Stimulated activated naive CD4-positive, alpha-beta T cell (primary cell): ENCODE data around the gene GOLGB1.
A peak's percentile ranks its signal among the peaks of the same experiment; 100 is the strongest.
"Not testable (repeated sequence)": the region's sequence is repeated elsewhere in the genome, so short reads cannot be mapped to it uniquely, and the experiment has no call there.

Experiments
- DNase-seq, 6 experiments: peaks; one replicate each; lab custom pipeline; 2025; lab: John Stamatoyannopoulos, UW

Gene GOLGB1

GRCh38 chr3:121690777-121691405 is 58.6 kb downstream of the GOLGB1 start:
- no peak for DNase-seq

DNA sequence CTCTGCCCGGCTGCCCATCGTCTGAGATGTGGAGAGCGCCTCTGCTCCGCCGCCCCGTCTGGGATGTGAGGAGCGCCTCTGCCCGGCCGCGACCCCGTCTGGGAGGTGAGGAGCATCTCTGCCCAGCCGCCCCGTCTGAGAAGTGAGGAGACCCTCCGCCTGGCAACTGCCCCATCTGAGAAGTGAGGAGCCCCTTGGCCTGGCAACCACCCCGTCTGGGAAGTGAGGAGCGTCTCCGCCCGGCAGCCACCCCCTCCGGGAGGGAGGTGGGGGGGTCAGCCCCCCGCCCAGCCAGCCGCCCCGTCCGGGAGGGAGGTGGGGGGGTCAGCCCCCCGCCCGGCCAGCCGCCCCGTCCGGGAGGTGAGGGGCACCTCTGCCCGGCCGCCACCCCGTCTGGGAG is 60.8 kb downstream of the GOLGB1 start:
- not testable (repeated sequence) for DNase-seq

- no peak for DNase-seq
Observed at GRCh38 chr3:121681792-121682191, 67.7 kb downstream of the GOLGB1 start.

DNA sequence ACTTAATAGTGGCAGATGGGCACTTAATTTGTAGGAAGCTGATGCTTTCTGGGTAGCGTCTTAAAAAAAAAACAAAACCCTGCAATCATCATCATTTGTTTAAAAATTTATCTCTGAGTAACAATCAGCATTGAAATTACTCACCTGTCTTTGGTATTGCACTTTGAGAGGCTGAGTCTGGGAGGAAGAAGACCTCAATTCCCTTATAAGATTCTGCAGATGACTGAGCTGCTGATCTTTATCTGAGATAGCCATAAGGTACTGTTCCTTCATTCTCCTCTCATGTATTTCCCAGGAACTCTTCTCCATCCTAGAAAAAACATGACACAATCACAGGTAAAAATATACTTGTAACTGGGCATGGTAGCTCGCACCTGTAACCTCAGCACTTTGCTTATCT is 72.4 kb downstream of the GOLGB1 start:
- no peak for DNase-seq

GRCh38 chr3:121670676-121671075 is 78.9 kb downstream of the GOLGB1 start:
- DNase-seq: no peak

DNA sequence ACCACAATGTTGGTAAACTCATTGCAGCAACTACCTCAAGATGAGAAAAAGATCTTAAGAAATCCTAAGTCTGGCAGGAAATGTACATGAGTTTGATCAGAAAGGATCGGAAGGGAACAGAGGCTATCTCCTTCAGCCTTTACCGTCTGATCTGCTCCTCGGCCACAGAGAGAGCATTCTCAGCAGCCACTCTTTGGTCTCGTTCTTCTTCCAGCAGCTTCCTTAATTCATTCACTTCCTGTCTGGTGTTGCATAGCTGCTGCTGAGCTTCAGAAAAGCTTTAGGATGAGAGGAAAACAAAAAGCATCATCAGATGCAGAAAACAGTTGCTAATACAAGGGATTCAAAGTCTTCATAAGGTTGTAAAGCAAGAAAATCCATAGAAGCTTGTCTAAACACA is 82.2 kb downstream of the GOLGB1 start:
- DNase-seq: no peak

- DNase-seq: no peak
Observed at GRCh38 chr3:121665488-121665887, 84.1 kb downstream of the GOLGB1 start.

- no peak for DNase-seq
Observed at GRCh38 chr3:121663171-121663847, 86.2 kb downstream of the GOLGB1 start.

GRCh38 chr3:121662742-121663141 is 86.8 kb downstream of the GOLGB1 start:
- DNase-seq: no peak

GRCh38 chr3:121661376-121661775 is 88.2 kb downstream of the GOLGB1 start:
- DNase-seq: no peak

GRCh38 chr3:121660356-121661171 is 89.0 kb downstream of the GOLGB1 start, which contains the start of gene HCLS1:
Gene HCLS1 (minus strand): TSS chr3:121660903. CDS start chr3:121658347, 2,556 bp downstream.
- peak; percentile 57 to 94 (median 74) for DNase-seq

DNA sequence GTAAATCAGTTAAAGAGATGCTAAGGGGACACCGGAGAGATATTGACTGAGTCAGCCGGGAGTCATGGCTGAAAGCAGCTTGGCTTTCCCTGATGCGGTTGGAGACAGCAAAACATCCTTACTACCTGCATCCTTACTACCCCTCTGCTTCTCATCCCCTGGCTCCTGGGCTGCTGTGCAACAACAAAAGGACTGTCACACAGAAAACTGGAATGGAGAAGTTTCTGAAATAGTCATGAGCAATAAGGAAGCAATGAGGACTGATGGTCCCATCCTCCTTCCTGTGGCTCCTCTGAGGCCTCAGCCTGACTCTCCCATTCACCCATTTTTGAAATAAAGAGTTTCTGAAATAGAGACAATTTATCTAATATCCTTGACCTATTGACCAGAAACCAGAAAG is 90.0 kb downstream of the GOLGB1 start:
- peak in 1 of 6 experiments; percentile 9 for DNase-seq

- DNase-seq: no peak
Observed at GRCh38 chr3:121658716-121659435, 90.7 kb downstream of the GOLGB1 start.

DNA sequence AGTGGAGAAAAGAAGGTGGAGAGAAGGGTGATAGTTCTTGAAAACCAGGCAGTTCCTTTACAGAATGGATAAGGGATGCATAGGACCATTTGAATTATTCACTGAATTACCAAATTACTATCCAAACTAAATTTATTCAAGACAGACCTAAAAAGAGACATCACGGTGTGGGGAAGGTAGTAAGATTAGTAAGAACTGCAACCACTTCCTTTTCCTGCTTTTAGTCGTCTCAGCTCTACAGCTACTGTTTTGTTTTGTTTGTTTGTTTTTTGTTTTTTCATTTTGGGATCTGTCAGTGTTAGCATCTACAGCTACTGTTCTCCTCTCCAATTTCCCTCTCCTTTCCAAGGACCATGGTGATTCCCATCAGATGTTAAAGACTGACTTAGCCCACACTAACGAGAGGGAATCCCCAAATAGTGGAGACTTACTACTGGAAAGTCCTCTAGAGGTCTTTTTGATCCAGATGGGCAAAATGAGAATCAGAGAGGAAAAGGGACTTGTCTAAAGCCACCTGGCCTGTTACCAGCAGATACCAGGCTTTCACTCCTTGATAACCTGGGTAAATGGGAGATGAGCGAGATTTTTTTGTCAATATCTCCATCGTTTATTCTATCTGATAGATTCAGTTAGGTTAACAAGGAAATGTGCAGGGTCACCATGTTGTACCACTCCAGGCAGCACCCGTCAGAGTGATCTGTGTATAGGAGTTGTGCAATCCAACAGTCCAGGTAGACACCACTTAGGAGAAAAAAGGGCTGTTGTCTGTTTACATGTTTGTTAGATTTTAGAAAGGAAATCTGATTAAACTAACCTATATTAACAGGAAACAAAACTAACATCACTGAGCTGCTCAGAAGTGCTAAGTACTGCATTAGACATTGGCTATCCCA is 94.8 kb downstream of the GOLGB1 start:
- DNase-seq: peak in 1 of 6 experiments; percentile 9

DNA sequence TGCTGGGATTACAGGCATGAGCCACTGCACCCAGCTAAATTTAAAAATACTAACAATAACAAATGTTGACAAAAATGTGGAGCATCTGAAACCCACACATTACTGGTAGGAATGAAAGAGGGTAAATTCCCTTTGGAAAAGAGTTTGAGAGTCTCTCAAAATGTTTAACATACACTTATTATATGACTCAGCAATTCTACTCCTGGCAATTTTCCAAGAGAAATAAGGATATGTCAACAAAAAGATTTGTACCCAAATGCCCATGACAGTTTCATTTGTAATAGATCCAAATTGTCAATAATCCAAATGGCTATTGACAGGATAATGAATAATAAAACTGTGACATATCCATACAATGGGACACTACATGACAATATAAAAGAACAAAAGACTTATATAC is 97.9 kb downstream of the GOLGB1 start:
- DNase-seq: no peak

DNA sequence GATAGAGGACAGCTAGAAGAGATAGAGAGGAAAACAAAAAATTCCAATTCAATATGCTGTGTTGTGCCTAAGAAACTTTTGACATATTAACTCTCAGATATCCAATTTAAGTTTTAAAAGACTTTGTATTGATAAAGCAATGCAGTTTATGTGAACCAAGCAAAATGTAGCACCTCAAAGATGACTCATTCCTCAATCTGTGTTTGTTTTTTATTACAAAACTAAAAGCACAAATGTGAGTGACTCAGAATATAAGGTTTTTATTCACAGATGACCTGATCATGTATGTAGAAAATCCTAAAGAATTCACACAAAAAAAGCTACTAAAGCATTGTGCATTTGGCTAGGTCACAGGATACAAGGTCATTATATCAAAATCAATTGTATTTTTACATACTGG is 99.9 kb downstream of the GOLGB1 start:
- no peak for DNase-seq

DNA sequence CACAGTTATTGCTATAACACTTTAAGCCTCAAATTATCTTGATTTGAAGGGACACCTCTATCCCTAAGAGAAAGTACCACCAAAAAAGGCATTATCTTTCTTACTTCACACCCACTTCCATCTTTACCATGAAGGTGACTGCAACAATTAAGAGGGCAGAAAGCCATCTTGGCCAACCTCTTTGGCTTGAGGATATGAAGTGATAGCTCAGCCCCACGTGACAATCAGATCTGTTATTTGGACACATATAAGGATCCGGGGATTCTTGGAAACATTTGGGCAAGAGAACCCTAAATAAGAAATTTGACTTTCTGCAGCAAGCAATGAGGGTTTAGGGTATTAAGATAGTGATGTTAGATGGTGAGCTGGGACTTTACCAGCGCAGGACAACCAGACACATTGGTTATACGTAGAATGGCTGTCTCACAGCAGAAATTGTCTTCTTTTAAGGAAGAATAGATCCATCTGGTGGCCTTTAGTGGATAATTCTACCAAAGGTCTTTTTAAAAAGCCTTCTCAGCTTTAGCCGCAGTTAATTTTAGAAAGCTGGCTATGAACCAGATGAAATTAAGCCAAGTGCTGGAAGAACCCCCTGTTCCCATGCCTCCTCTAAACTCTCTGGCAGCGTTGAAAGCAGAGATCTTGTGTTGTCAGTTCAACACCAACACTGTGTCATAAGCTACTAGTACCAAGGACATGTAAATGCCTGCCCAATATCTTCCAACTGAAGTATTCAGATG is 101.2 kb downstream of the GOLGB1 start:
- DNase-seq: no peak

DNA sequence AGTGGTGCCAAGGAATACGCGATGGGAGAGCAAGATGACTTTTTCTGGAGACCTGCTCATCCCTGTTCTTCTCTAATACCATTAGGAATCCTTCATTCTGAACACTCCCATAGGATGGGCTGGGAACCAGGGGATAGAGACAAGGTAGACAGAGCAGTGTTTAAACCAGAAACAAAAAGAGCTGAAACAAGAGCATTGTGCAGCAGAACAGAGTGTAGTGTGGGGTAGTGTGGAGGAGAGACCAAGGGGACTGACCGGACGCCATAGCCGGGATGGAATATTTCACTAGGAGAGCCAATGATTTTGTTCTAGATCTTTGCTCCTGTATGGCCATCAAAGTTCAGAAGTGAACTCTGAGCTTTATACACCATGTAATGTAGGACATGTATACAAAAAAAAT is 104.5 kb downstream of the GOLGB1 start:
- no peak for DNase-seq

DNA sequence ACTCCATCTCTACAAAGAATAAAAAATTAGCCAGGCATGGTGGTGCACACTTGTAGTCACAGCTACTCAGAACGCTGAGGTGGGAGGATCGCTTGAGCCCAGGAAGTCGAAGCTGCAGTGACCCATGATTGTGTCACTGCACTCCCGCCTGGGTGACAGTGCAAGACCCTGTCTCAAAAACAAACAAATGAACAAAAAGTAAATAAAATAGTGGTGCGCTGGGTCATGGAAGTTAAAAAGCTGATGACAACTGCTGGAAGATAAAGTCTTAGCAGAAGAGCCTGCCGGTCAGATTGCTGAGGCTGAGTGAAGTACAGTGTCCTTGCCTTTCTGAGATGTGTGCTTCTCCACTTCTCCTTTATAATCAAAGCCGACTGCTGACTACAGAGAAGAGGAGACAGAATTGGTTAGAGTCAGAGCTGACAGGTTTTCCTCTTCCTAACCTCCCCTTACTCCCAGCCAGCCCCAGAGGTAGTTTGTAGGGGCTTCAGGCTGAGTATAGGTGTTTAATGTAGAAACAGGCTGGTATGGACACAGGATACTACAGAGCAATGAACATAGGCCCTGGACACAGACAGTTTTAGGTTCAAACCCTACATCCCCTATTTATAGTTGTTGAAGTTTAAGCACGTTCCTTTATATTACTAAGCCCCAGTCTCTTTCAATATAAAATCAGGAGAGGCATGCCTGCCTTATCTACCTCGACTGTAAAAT is 106.8 kb downstream of the GOLGB1 start:
- DNase-seq: no peak

DNA sequence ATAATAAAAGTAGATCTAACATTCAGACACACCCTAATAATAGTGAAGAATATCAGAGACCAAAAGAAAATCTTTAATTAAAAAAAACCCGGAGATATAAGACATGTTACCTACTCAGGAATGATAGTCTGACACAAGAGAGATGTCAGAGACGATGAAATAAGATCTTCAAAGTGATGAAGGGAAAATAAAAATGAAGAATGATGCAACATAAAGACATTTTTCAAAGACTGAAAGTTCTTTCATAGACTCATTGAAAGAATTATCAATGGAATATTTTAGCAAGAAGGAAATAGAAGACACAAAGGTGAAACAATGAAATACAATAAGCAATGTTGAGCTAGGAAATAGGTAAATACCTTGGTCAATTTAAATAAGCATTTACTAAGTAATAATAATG is 108.4 kb downstream of the GOLGB1 start:
- no peak for DNase-seq
